ENCODE results near the gene REST.

Gene REST

GRCh38 chr4:56978750-56979303, 71.1 kb downstream of the REST start, which contains the start of gene POLR2B:
Gene POLR2B (plus strand): TSS chr4:56978896. CDS start chr4:56978986, 90 bp downstream.
- peak; percentile 38; the same call in 1 of the 2 replicates for TF ChIP-seq FOXM1 (IDR thresholded peaks at IDR 0.05; ENCODE audit: borderline replicate concordance, low read depth)
- TF ChIP-seq, protein P1, sequence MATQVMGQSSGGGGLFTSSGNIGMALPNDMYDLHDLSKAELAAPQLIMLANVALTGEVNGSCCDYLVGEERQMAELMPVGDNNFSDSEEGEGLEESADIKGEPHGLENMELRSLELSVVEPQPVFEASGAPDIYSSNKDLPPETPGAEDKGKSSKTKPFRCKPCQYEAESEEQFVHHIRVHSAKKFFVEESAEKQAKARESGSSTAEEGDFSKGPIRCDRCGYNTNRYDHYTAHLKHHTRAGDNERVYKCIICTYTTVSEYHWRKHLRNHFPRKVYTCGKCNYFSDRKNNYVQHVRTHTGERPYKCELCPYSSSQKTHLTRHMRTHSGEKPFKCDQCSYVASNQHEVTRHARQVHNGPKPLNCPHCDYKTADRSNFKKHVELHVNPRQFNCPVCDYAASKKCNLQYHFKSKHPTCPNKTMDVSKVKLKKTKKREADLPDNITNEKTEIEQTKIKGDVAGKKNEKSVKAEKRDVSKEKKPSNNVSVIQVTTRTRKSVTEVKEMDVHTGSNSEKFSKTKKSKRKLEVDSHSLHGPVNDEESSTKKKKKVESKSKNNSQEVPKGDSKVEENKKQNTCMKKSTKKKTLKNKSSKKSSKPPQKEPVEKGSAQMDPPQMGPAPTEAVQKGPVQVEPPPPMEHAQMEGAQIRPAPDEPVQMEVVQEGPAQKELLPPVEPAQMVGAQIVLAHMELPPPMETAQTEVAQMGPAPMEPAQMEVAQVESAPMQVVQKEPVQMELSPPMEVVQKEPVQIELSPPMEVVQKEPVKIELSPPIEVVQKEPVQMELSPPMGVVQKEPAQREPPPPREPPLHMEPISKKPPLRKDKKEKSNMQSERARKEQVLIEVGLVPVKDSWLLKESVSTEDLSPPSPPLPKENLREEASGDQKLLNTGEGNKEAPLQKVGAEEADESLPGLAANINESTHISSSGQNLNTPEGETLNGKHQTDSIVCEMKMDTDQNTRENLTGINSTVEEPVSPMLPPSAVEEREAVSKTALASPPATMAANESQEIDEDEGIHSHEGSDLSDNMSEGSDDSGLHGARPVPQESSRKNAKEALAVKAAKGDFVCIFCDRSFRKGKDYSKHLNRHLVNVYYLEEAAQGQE (IDR thresholded peaks at IDR 0.05; ENCODE audit: low read depth) = no peak
- no peak for TF ChIP-seq EP300 (IDR thresholded peaks at IDR 0.05; ENCODE audit: borderline replicate concordance)
- TF ChIP-seq TAF1 (IDR thresholded peaks at IDR 0.05; ENCODE audit: low read depth) = peak; percentile 75
- peak; percentile 66 for TF ChIP-seq CREB1 (IDR thresholded peaks at IDR 0.05; ENCODE audit: low read depth)
- TF ChIP-seq RAD21 (IDR thresholded peaks at IDR 0.05; ENCODE audit: low read depth) = no peak
- TF ChIP-seq CEBPB (IDR thresholded peaks at IDR 0.05) = no peak
- 0 out of 2 replicates have a peak, but pooled peaks have one; percentile 27 for TF ChIP-seq TCF12 (IDR thresholded peaks at IDR 0.05; ENCODE audit: low read depth)
- TF ChIP-seq, protein P2, sequence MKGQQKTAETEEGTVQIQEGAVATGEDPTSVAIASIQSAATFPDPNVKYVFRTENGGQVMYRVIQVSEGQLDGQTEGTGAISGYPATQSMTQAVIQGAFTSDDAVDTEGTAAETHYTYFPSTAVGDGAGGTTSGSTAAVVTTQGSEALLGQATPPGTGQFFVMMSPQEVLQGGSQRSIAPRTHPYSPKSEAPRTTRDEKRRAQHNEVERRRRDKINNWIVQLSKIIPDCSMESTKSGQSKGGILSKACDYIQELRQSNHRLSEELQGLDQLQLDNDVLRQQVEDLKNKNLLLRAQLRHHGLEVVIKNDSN (IDR thresholded peaks at IDR 0.05) = no peak
- TF ChIP-seq, protein P3, sequence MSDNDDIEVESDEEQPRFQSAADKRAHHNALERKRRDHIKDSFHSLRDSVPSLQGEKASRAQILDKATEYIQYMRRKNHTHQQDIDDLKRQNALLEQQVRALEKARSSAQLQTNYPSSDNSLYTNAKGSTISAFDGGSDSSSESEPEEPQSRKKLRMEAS (IDR thresholded peaks at IDR 0.05) = peak; percentile 84
- 0 out of 2 replicates have a peak, but pooled peaks have one; percentile 11 for TF ChIP-seq NFIC (IDR thresholded peaks at IDR 0.05)

DNA sequence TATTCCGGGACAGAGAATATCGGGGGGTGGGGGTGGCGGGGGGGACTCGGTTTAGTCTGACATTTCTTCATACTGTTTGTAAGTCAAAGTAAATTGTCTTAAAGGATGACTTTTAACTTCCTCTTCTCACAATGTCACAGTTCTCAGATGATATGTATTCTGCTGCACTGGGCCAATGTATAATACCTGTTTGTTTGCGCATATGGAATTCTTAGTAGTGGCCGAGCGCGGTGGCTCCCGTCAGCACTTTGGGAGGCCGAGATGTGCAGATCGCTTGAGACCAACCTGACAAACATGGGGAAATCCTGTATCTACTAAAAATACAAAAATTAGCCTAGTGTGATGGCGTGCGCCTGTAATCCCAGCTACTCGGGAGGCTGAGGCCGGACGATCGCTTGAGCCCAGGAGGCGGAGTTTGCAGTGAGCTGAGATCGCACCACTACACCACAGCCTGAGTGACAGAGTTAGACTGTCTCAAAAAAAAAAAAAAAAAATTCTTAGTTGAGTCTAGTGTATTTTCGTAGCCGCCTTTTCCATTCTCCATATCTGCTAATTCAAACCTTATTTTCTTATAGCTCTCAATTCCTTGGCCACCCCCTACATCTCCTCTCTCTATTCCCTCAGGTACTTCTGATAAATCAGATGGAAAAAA, 71.8 kb downstream of the REST start:
- TF ChIP-seq RAD21 (IDR thresholded peaks at IDR 0.05; ENCODE audit: low read depth) = no peak
- TF ChIP-seq YY1 (IDR thresholded peaks at IDR 0.05; ENCODE audit: low read depth) = no peak
- TF ChIP-seq CEBPB (IDR thresholded peaks at IDR 0.05) = no peak
- TF ChIP-seq FOXM1 (IDR thresholded peaks at IDR 0.05; ENCODE audit: borderline replicate concordance, low read depth) = no peak
- TF ChIP-seq TEAD4 (IDR thresholded peaks at IDR 0.05) = no peak
- TF ChIP-seq EP300 (IDR thresholded peaks at IDR 0.05; ENCODE audit: borderline replicate concordance) = no peak
- TF ChIP-seq NFIC (IDR thresholded peaks at IDR 0.05) = no peak

GRCh38 chr4:56981795-56982201, 74.1 kb downstream of the REST start:
- TF ChIP-seq, protein P1 (IDR thresholded peaks at IDR 0.05; ENCODE audit: low read depth) = no peak
- TF ChIP-seq FOXM1 (IDR thresholded peaks at IDR 0.05; ENCODE audit: borderline replicate concordance, low read depth) (no peak), CREB1 (IDR thresholded peaks at IDR 0.05; ENCODE audit: low read depth) (no peak), EP300 (IDR thresholded peaks at IDR 0.05; ENCODE audit: borderline replicate concordance) (no peak)
- TF ChIP-seq, protein P3 (IDR thresholded peaks at IDR 0.05) = no peak

GRCh38 chr4:56986192-56986591, 78.5 kb downstream of the REST start:
- TF ChIP-seq CEBPB (IDR thresholded peaks at IDR 0.05) = no peak
- no peak for TF ChIP-seq CREB1 (IDR thresholded peaks at IDR 0.05; ENCODE audit: low read depth)
- TF ChIP-seq, protein P3 (IDR thresholded peaks at IDR 0.05) = no peak

GRCh38 chr4:56986952-56987351, 79.3 kb downstream of the REST start:
- TF ChIP-seq, protein P2 (IDR thresholded peaks at IDR 0.05) = no peak
- TF ChIP-seq RAD21 (IDR thresholded peaks at IDR 0.05; ENCODE audit: low read depth) = no peak
- TF ChIP-seq ZBTB7A (IDR thresholded peaks at IDR 0.05; ENCODE audit: low read depth) = no peak
- TF ChIP-seq, protein P3 (IDR thresholded peaks at IDR 0.05) = no peak
- no peak for TF ChIP-seq TEAD4 (IDR thresholded peaks at IDR 0.05)
- TF ChIP-seq, protein P1 (IDR thresholded peaks at IDR 0.05; ENCODE audit: low read depth) = no peak
- TF ChIP-seq TCF12 (IDR thresholded peaks at IDR 0.05; ENCODE audit: low read depth) = no peak
- no peak for TF ChIP-seq YY1 (IDR thresholded peaks at IDR 0.05; ENCODE audit: low read depth)
- no peak for TF ChIP-seq CEBPB (IDR thresholded peaks at IDR 0.05)
- no peak for TF ChIP-seq FOXM1 (IDR thresholded peaks at IDR 0.05; ENCODE audit: borderline replicate concordance, low read depth)
- TF ChIP-seq EP300 (IDR thresholded peaks at IDR 0.05; ENCODE audit: borderline replicate concordance) = no peak
- no peak for TF ChIP-seq EGR1 (IDR thresholded peaks at IDR 0.05)
